OCI-LY3 (cell line): Measurements from ENCODE around the gene TUBB4B.
"Not testable (repeated sequence)": the region's sequence is repeated elsewhere in the genome, so short reads cannot be mapped to it uniquely, and the experiment has no call there.

Experiments
- H2AFZ ChIP-seq: fragments of 200-600, 300-600 bp; shearing (Covaris generic); 2 replicates; pipeline ENCODE4 v1.6.0; 2014; ENCODE audit warnings: antibody characterized with exemption, low read depth, low read length
- H3K27ac ChIP-seq: fragments of 200-600, 300-600 bp; sonication (generic); 2 replicates; pipeline ENCODE4 v1.5.1; 2014; ENCODE audit warnings: mild to moderate bottlenecking, low read length, moderate library complexity, mixed read lengths
- H3K27me3 ChIP-seq: fragments of 200-600, 300-600 bp; sonication (generic); 2 replicates; pipeline ENCODE4 v1.6.1; 2014; ENCODE audit warnings: low read depth, low read length, mixed read lengths
- H3K36me3 ChIP-seq: fragments of 200-600, 300-600 bp; sonication (generic); replicated peaks from 2 replicates; pipeline ENCODE3; 2014; ENCODE audit warnings: low read depth, low read length, mixed read lengths
- H3K4me1 ChIP-seq: fragments of 300-600, 200-600 bp; sonication (generic); 2 replicates; pipeline ENCODE4 v1.6.1; 2014; ENCODE audit warnings: low read length, mixed read lengths
- H3K4me2 ChIP-seq: fragments of 200-600, 300-600 bp; sonication (generic); 2 replicates; pipeline ENCODE4 v1.6.1; 2014; ENCODE audit warnings: low read length, mixed read lengths
- H3K4me3 ChIP-seq: fragments of 300-600, 200-600 bp; sonication (generic); 2 replicates; pipeline ENCODE4 v1.5.1; 2014; ENCODE audit warnings: antibody characterized with exemption, mild to moderate bottlenecking, low read length, moderate library complexity
- H3K79me2 ChIP-seq: fragments of 300-600, 200-600 bp; shearing (Covaris generic); 2 replicates; pipeline ENCODE4 v1.6.1; 2014; ENCODE audit warnings: mild to moderate bottlenecking, low read length, mixed read lengths
- H3K9ac ChIP-seq: fragments of 300-600, 200-600 bp; shearing (Covaris generic); 2 replicates; pipeline ENCODE4 v1.6.0; 2014; ENCODE audit warnings: mild to moderate bottlenecking, low read length, moderate library complexity
- H3K9me3 ChIP-seq: fragments of 200-600, 300-600 bp; shearing (Covaris generic); 2 replicates; pipeline ENCODE4 v1.6.1; 2014; ENCODE audit warnings: low read length, mixed read lengths; ENCODE audit not compliant: insufficient read depth
- H4K20me1 ChIP-seq: fragments of 200-600, 300-600 bp; sonication (generic); 2 replicates; pipeline ENCODE4 v1.6.1; 2016; ENCODE audit warnings: low read length, mixed read lengths; ENCODE audit not compliant: insufficient read depth
- EZH2phosphoT487 ChIP-seq: fragments of 200-600 bp; shearing (Covaris generic); IDR thresholded peaks from 2 replicates; pipeline ENCODE4 v1.6.1; 2018; ENCODE audit warnings: antibody characterized with exemption, mixed run types, low read depth
- TF ChIP-seq, protein P1 (sequence below): fragments of 200-600, 300-600 bp; sonication (generic); IDR thresholded peaks from 2 replicates; pipeline ENCODE4 v1.5.1; 2014; ENCODE audit warnings: antibody characterized with exemption, low read length, low read depth

TUBB4B gene

GRCh38 chr9:137242269-137243203 lies 1.4 kb downstream of the TUBB4B start:
- H3K27ac ChIP-seq, result no peak overlapping the region
- H2AFZ ChIP-seq, result no peak overlapping the region
- H3K4me2 ChIP-seq, result peak overlapping the region; percentile 95
- H3K4me1 ChIP-seq, result peaks cover 16% of the 10 kb centered on the region
- peak overlapping the region; percentile 97 for H3K4me3 ChIP-seq
- peaks cover 26% of the 10 kb centered on the region for H4K20me1 ChIP-seq
- TF ChIP-seq, protein P1, sequence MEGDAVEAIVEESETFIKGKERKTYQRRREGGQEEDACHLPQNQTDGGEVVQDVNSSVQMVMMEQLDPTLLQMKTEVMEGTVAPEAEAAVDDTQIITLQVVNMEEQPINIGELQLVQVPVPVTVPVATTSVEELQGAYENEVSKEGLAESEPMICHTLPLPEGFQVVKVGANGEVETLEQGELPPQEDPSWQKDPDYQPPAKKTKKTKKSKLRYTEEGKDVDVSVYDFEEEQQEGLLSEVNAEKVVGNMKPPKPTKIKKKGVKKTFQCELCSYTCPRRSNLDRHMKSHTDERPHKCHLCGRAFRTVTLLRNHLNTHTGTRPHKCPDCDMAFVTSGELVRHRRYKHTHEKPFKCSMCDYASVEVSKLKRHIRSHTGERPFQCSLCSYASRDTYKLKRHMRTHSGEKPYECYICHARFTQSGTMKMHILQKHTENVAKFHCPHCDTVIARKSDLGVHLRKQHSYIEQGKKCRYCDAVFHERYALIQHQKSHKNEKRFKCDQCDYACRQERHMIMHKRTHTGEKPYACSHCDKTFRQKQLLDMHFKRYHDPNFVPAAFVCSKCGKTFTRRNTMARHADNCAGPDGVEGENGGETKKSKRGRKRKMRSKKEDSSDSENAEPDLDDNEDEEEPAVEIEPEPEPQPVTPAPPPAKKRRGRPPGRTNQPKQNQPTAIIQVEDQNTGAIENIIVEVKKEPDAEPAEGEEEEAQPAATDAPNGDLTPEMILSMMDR, result no peak
- no peak for TF ChIP-seq EZH2phosphoT487
- peaks cover 43% of the 10 kb centered on the region for H3K79me2 ChIP-seq
- no peaks in the 10 kb centered on the region for H3K9me3 ChIP-seq
- H3K27me3 ChIP-seq, result no peaks in the 10 kb centered on the region
- H3K9ac ChIP-seq, result peak overlapping the region; percentile 91
- H3K36me3 ChIP-seq, result peaks cover 20% of the 10 kb centered on the region

DNA sequence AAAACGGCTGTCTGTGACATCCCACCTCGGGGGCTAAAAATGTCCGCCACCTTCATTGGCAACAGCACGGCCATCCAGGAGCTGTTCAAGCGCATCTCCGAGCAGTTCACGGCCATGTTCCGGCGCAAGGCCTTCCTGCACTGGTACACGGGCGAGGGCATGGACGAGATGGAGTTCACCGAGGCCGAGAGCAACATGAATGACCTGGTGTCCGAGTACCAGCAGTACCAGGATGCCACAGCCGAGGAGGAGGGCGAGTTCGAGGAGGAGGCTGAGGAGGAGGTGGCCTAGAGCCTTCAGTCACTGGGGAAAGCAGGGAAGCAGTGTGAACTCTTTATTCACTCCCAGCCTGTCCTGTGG lies 2.2 kb downstream of the TUBB4B start:
- not testable (repeated sequence) for H3K27ac ChIP-seq, H2AFZ ChIP-seq, H3K27me3 ChIP-seq, H3K4me3 ChIP-seq, H3K4me1 ChIP-seq, H3K9me3 ChIP-seq, H3K4me2 ChIP-seq, H3K9ac ChIP-seq
- peaks cover 20% of the 10 kb centered on the region for H3K36me3 ChIP-seq
- peaks cover 26% of the 10 kb centered on the region for H4K20me1 ChIP-seq
- H3K79me2 ChIP-seq, result peaks cover 40% of the 10 kb centered on the region

- Histone ChIP-seq H3K4me3 (no peak overlapping the region), H3K27ac (no peak overlapping the region), H3K27me3 (no peaks in the 10 kb centered on the region), H3K36me3 (peaks cover 20% of the 10 kb centered on the region), H2AFZ (no peak overlapping the region), H3K9ac (no peak overlapping the region), H3K4me2 (no peak overlapping the region), H3K4me1 (peaks cover 7% of the 10 kb centered on the region), H3K9me3 (no peaks in the 10 kb centered on the region), H4K20me1 (peaks cover 26% of the 10 kb centered on the region), H3K79me2 (peaks cover 34% of the 10 kb centered on the region)
- TF ChIP-seq, protein P1, result no peak
- no peak for TF ChIP-seq EZH2phosphoT487
Observed at GRCh38 chr9:137243626-137244485, 2.8 kb downstream of the TUBB4B start.

DNA sequence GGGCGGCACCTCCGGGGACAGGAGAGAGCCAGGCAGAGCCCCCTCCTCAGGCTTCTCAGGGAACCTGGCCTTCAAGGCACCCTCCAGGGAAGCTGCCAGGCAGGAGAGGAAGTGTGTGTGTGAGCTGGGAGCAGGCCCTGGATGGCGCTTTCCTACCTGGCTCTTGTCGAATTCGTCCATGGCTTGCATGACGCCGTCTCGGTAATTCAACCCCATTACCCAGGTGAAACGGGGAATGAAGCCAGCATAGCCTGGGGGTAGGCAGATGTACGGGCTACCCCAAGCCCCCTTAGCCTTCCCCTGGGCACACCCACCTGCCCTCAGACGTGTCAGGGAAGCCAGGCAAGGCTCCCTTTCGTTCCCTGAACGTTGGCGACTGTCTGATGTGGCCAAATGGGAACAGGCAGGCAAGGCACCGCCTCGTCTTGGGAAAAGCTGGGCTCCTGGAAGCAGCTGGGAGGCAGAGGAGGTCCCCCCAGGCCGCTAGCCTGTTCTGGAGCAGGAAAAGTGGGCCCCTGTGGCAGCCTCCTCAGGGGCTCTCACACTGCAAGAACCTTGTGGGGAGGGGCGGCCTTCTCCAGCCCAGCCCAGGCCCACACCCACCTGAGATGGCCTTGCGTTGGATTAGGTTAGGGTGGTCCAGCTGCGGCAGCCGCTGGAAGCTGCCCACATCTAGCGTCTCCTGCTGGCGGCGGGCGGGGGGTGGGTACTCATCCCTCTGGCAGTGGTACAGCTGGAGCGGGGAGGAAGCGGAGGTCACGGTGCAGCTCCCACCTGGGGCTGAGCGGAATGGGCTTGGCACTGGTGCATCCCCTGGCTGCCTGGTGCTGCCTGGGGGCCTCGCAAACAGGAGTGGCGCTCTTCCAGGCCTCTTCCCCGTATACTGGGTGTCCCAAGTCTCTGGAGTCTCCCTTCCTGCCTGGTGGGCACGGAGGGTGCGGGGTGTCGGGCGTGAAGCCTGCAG lies 3.7 kb downstream of the TUBB4B start:
- peaks cover 26% of the 10 kb centered on the region for H4K20me1 ChIP-seq
- H3K79me2 ChIP-seq, result peaks cover 25% of the 10 kb centered on the region
- no peak for TF ChIP-seq EZH2phosphoT487
- TF ChIP-seq, protein P1, result no peak
- H3K4me3 ChIP-seq, result no peak overlapping the region
- H3K9me3 ChIP-seq, result no peaks in the 10 kb centered on the region
- H3K9ac ChIP-seq, result no peak overlapping the region
- no peak overlapping the region for H2AFZ ChIP-seq
- H3K36me3 ChIP-seq, result peaks cover 20% of the 10 kb centered on the region
- no peak overlapping the region for H3K4me2 ChIP-seq
- peaks cover 7% of the 10 kb centered on the region for H3K4me1 ChIP-seq
- no peaks in the 10 kb centered on the region for H3K27me3 ChIP-seq
- no peak overlapping the region for H3K27ac ChIP-seq
